ENCODE data around the gene CABP2. TPM values are rescaled to one million over a fixed set of nuclear protein-coding genes. Genes with fewer than 3 reads are reported as not detected.

The CABP2 gene
- polyA plus RNA-seq, 1 of the 3 experiments (the other 2 are of a cell fraction) = not detected

- H3K4me1 ChIP-seq (ENCODE audit: control insufficient read depth in 1 of 2, insufficient read depth in 2 of 2, low read depth in 1 of 2, low read length in 1 of 2) = no peaks in the 10 kb centered on the region
- no peak overlapping the region for H3K27ac ChIP-seq (ENCODE audit: low read depth in 2 of 2, low read length in 1 of 2)
- ChIA-PET POLR2A (no interaction called here), CTCF (no interaction called here)
- no peaks in the 10 kb centered on the region for H3K9me3 ChIP-seq
- H3F3A ChIP-seq (replicated peaks; ENCODE audit: insufficient read depth) = peaks cover 6% of the 10 kb centered on the region
- H3K4me3 ChIP-seq (ENCODE audit: low read depth in 2 of 2, low read length in 1 of 2) = no peak overlapping the region
- H4K20me1 ChIP-seq (ENCODE audit: insufficient read depth) = no peaks in the 10 kb centered on the region
- H2AFZ ChIP-seq (ENCODE audit: low read depth) = no peak overlapping the region
- no peaks in the 10 kb centered on the region for H3K79me2 ChIP-seq (ENCODE audit: insufficient read depth)
- peaks cover 0 to 42% of the 10 kb centered on the region in 2 experiments for H3K36me3 ChIP-seq (replicated peaks in 1 of 2; ENCODE audit: control insufficient read depth in 1 of 2, insufficient read depth in 2 of 2, low read length in 1 of 2)
- no peak for DNase-seq
- no peaks in the 10 kb centered on the region for H3K9me2 ChIP-seq
- no peak overlapping the region for H3K4me2 ChIP-seq
- 94% methylated on average over 34 of the region's 65 CpGs for WGBS (ENCODE audit: low lambda C conversion rate)
- H3K27me3 ChIP-seq (ENCODE audit: insufficient read depth) = no peaks in the 10 kb centered on the region
- TF ChIP-seq RCOR1 (IDR thresholded peaks at IDR 0.05; ENCODE audit: low read length) = no peak
- no peak for TF ChIP-seq ZBTB33 (IDR thresholded peaks at IDR 0.05; ENCODE audit: borderline replicate concordance, low read depth)
- no peak for TF ChIP-seq GATA2 (CRISPR knock-in tag; IDR thresholded peaks at IDR 0.05)
- no peak for TF ChIP-seq RXRA (IDR thresholded peaks at IDR 0.05; ENCODE audit: borderline replicate concordance, low read depth)
- no peak for TF ChIP-seq REST (IDR thresholded peaks at IDR 0.05; ENCODE audit: low read depth, low read length)
- TF ChIP-seq PBX3 (IDR thresholded peaks at IDR 0.05) = no peak
- TF ChIP-seq FOXM1 (IDR thresholded peaks at IDR 0.05; ENCODE audit: low read depth) = no peak
- no peak for TF ChIP-seq RFX5 (IDR thresholded peaks at IDR 0.05; ENCODE audit: low read length)
- TF ChIP-seq IRF3 (IDR thresholded peaks at IDR 0.05; ENCODE audit: low read depth, low read length) = no peak
- no peak for TF ChIP-seq USF1 (IDR thresholded peaks at IDR 0.05; ENCODE audit: borderline replicate concordance, low read depth)
- no peak for TF ChIP-seq NFIC (IDR thresholded peaks at IDR 0.05; ENCODE audit: borderline replicate concordance)
- TF ChIP-seq CHD2 (IDR thresholded peaks at IDR 0.05; ENCODE audit: low read length, partially characterized antibody) = no peak
- no peak for TF ChIP-seq MEF2A (IDR thresholded peaks at IDR 0.05; ENCODE audit: borderline replicate concordance, low read depth)
- TF ChIP-seq TCF12 (IDR thresholded peaks at IDR 0.05) = no peak
- no peak for TF ChIP-seq FOXJ3 (CRISPR knock-in tag; IDR thresholded peaks at IDR 0.05)
- TF ChIP-seq USF2 (IDR thresholded peaks at IDR 0.05; ENCODE audit: borderline replicate concordance, low read depth, low read length) = no peak
- no peak for TF ChIP-seq RAD21 (IDR thresholded peaks at IDR 0.05; ENCODE audit: low read length)
- H3K9ac ChIP-seq = no peak overlapping the region
These were observed 29.5 kb downstream of the CABP2 start for GRCh38 chr11:67493548-67494370.
